ENCODE data around the gene DCTN2. TPM values are rescaled to one million over a fixed set of nuclear protein-coding genes. Genes with fewer than 3 reads are reported as not detected.

DCTN2 gene
- total RNA-seq, 1 donor from 2014 or later: 107 TPM

GRCh38 chr12:57584690-57585089 lies 37.7 kb upstream of the DCTN2 start:
- Histone ChIP-seq H3K9ac (ENCODE audit: low read length) (no peak overlapping the region), H3K4me3 (ENCODE audit: insufficient read depth, low read depth, low read length) (no peak overlapping the region), H2AFZ (ENCODE audit: low read depth, low read length) (no peak overlapping the region), H3K79me2 (ENCODE audit: insufficient read depth, low read length) (no peaks in the 10 kb centered on the region), H3K27me3 (ENCODE audit: insufficient read depth, low read length) (no peaks in the 10 kb centered on the region), H3K4me2 (ENCODE audit: low read length) (no peak overlapping the region), H4K20me1 (ENCODE audit: insufficient read depth, low read length) (no peaks in the 10 kb centered on the region), H3K36me3 (ENCODE audit: insufficient read depth, low read length) (no peaks in the 10 kb centered on the region), H3K4me1 (ENCODE audit: insufficient read depth, low read length) (no peaks in the 10 kb centered on the region), H3K9me3 (ENCODE audit: insufficient read depth, low read depth, low read length) (no peaks in the 10 kb centered on the region), H3K27ac (ENCODE audit: low read depth, low read length) (no peak overlapping the region)
- peaks cover 1% of the 10 kb centered on the region for H3K4me1 Mint-ChIP-seq (ENCODE audit: low read depth, unreplicated experiment)
- no peak overlapping the region for H3K27ac Mint-ChIP-seq (ENCODE audit: unreplicated experiment)
- peaks cover 11% of the 10 kb centered on the region for H3K27me3 Mint-ChIP-seq (ENCODE audit: low read depth, unreplicated experiment)
- no peaks in the 10 kb centered on the region for H3K9me3 Mint-ChIP-seq (ENCODE audit: unreplicated experiment)
- no peak for TF ChIP-seq EZH2 (IDR thresholded peaks at IDR 0.05; ENCODE audit: insufficient read depth, low read length)
- TF ChIP-seq, protein P1, sequence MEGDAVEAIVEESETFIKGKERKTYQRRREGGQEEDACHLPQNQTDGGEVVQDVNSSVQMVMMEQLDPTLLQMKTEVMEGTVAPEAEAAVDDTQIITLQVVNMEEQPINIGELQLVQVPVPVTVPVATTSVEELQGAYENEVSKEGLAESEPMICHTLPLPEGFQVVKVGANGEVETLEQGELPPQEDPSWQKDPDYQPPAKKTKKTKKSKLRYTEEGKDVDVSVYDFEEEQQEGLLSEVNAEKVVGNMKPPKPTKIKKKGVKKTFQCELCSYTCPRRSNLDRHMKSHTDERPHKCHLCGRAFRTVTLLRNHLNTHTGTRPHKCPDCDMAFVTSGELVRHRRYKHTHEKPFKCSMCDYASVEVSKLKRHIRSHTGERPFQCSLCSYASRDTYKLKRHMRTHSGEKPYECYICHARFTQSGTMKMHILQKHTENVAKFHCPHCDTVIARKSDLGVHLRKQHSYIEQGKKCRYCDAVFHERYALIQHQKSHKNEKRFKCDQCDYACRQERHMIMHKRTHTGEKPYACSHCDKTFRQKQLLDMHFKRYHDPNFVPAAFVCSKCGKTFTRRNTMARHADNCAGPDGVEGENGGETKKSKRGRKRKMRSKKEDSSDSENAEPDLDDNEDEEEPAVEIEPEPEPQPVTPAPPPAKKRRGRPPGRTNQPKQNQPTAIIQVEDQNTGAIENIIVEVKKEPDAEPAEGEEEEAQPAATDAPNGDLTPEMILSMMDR (IDR thresholded peaks at IDR 0.05; ENCODE audit: insufficient read depth, low read depth, low read length): no peak
- DNase-seq (ENCODE audit: low read depth) (no peak), FAIRE-seq (no peak)
- H3K36me3 Mint-ChIP-seq (ENCODE audit: low read depth, unreplicated experiment): peaks cover 14% of the 10 kb centered on the region
- no peak overlapping the region for H3K4me3 Mint-ChIP-seq (ENCODE audit: unreplicated experiment)

- FAIRE-seq (no peak), DNase-seq (ENCODE audit: low read depth) (no peak)
- peaks cover 2% of the 10 kb centered on the region for H3K9me3 Mint-ChIP-seq (ENCODE audit: unreplicated experiment)
- H3K79me2 ChIP-seq (ENCODE audit: insufficient read depth, low read length): no peaks in the 10 kb centered on the region
- no peak overlapping the region for H2AFZ ChIP-seq (ENCODE audit: low read depth, low read length)
- H4K20me1 ChIP-seq (ENCODE audit: insufficient read depth, low read length): no peaks in the 10 kb centered on the region
- no peak overlapping the region for H3K4me3 ChIP-seq (ENCODE audit: insufficient read depth, low read depth, low read length)
- H3K36me3 Mint-ChIP-seq (ENCODE audit: low read depth, unreplicated experiment): peaks cover 18% of the 10 kb centered on the region
- H3K4me1 Mint-ChIP-seq (ENCODE audit: low read depth, unreplicated experiment): peaks cover 7% of the 10 kb centered on the region
- H3K9ac ChIP-seq (ENCODE audit: low read length): no peak overlapping the region
- H3K4me1 ChIP-seq (ENCODE audit: insufficient read depth, low read length): no peaks in the 10 kb centered on the region
- H3K36me3 ChIP-seq (ENCODE audit: insufficient read depth, low read length): no peaks in the 10 kb centered on the region
- H3K27ac Mint-ChIP-seq (ENCODE audit: unreplicated experiment): no peak overlapping the region
- no peak overlapping the region for H3K4me2 ChIP-seq (ENCODE audit: low read length)
- no peak overlapping the region for H3K27ac ChIP-seq (ENCODE audit: low read depth, low read length)
- H3K27me3 Mint-ChIP-seq (ENCODE audit: low read depth, unreplicated experiment): peaks cover 11% of the 10 kb centered on the region
- H3K4me3 Mint-ChIP-seq (ENCODE audit: unreplicated experiment): no peak overlapping the region
- TF ChIP-seq, protein P1 (IDR thresholded peaks at IDR 0.05; ENCODE audit: insufficient read depth, low read depth, low read length): no peak
- no peaks in the 10 kb centered on the region for H3K9me3 ChIP-seq (ENCODE audit: insufficient read depth, low read depth, low read length)
- no peaks in the 10 kb centered on the region for H3K27me3 ChIP-seq (ENCODE audit: insufficient read depth, low read length)
Observed at GRCh38 chr12:57584050-57584449, 37.1 kb upstream of the DCTN2 start.

- no peaks in the 10 kb centered on the region for H3K9me3 ChIP-seq (ENCODE audit: insufficient read depth, low read depth, low read length)
- no peak for TF ChIP-seq EZH2 (IDR thresholded peaks at IDR 0.05; ENCODE audit: insufficient read depth, low read length)
- TF ChIP-seq, protein P1 (IDR thresholded peaks at IDR 0.05; ENCODE audit: insufficient read depth, low read depth, low read length): peak; percentile 92
- H3K4me1 Mint-ChIP-seq (ENCODE audit: low read depth, unreplicated experiment): peaks cover 8% of the 10 kb centered on the region
- H3K4me1 ChIP-seq (ENCODE audit: insufficient read depth, low read length): no peaks in the 10 kb centered on the region
- H3K27ac ChIP-seq (ENCODE audit: low read depth, low read length): no peak overlapping the region
- H3K27me3 ChIP-seq (ENCODE audit: insufficient read depth, low read length): no peaks in the 10 kb centered on the region
- no peak overlapping the region for H3K27ac Mint-ChIP-seq (ENCODE audit: unreplicated experiment)
- peak overlapping the region; percentile 50 for H3K4me3 Mint-ChIP-seq (ENCODE audit: unreplicated experiment)
- no peaks in the 10 kb centered on the region for H3K36me3 ChIP-seq (ENCODE audit: insufficient read depth, low read length)
- DNase-seq (ENCODE audit: low read depth) (peak; percentile 51), FAIRE-seq (no peak)
- H3K9me3 Mint-ChIP-seq (ENCODE audit: unreplicated experiment): peaks cover 2% of the 10 kb centered on the region
- peaks cover 11% of the 10 kb centered on the region for H3K27me3 Mint-ChIP-seq (ENCODE audit: low read depth, unreplicated experiment)
- no peaks in the 10 kb centered on the region for H3K79me2 ChIP-seq (ENCODE audit: insufficient read depth, low read length)
- no peak overlapping the region for H3K4me3 ChIP-seq (ENCODE audit: insufficient read depth, low read depth, low read length)
- no peak overlapping the region for H2AFZ ChIP-seq (ENCODE audit: low read depth, low read length)
- H3K4me2 ChIP-seq (ENCODE audit: low read length): no peak overlapping the region
- no peaks in the 10 kb centered on the region for H4K20me1 ChIP-seq (ENCODE audit: insufficient read depth, low read length)
- H3K36me3 Mint-ChIP-seq (ENCODE audit: low read depth, unreplicated experiment): peaks cover 22% of the 10 kb centered on the region
- no peak overlapping the region for H3K9ac ChIP-seq (ENCODE audit: low read length)
Observed at GRCh38 chr12:57583008-57583831, 36.2 kb upstream of the DCTN2 start.

All from astrocyte (in vitro differentiated cells and primary cell).